IPS-18a (cell line): ENCODE data around the gene GATAD2B.
"Not testable (repeated sequence)": the region's sequence is repeated elsewhere in the genome, so short reads cannot be mapped to it uniquely, and the experiment has no call there.

ENCODE experiments used
- H3K27ac ChIP-seq: one replicate; pipeline ENCODE4 v1.5.1; 2013; ENCODE audit warnings: low read length
- H3K27me3 ChIP-seq: one replicate; pipeline ENCODE4 v1.6.1; 2013; ENCODE audit warnings: mild to moderate bottlenecking, low read length; ENCODE audit not compliant: control insufficient read depth, insufficient read depth
- H3K36me3 ChIP-seq: one replicate; pipeline ENCODE4 v1.6.1; 2013; ENCODE audit warnings: low read depth, low read length; ENCODE audit not compliant: control insufficient read depth
- H3K4me1 ChIP-seq: one replicate; pipeline ENCODE4 v1.6.1; 2013; ENCODE audit warnings: low read depth, low read length; ENCODE audit not compliant: control insufficient read depth
- H3K4me3 ChIP-seq: one replicate; pipeline ENCODE4 v1.5.1; 2013; ENCODE audit warnings: low read length
- H3K9ac ChIP-seq: one replicate; pipeline ENCODE4 v1.6.1; 2013; ENCODE audit warnings: mild to moderate bottlenecking, low read length, moderate library complexity
- H3K9me3 ChIP-seq: one replicate; pipeline ENCODE4 v1.6.1; 2013; ENCODE audit warnings: low read depth, low read length; ENCODE audit not compliant: control insufficient read depth

GATAD2B gene

DNA sequence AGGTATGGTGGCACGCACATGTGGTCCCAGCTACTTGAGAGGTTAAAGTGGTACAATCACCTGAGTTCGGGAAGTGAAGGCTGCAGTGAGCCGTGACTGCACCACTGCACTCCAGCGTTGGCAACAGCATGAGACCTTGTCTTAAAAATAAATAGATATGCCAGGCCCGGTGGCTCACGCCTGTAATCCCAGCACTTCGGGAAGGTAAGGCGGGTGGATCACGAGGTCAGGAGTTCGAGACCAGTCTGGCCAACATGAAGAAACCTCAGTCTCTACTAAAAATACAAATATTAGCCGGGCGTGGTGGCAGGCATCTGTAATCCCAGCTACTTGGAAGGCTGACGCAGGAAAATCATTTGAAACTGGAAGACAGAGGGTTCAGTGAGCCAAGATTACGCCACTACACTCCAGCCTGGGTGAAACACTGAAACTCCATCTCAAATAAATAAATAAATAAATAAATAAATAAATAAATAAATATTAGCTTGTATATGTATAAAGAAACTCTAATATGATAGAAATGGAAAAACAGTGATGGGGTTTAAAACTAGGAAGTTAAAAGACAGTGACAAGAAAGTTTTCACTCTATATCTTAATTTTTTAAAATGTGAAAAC, 18.8 kb downstream of the GATAD2B start:
- H3K4me3 ChIP-seq = no peak overlapping the region
- no peaks in the 10 kb centered on the region for H3K9me3 ChIP-seq
- no peaks in the 10 kb centered on the region for H3K4me1 ChIP-seq
- no peak overlapping the region for H3K9ac ChIP-seq
- H3K27ac ChIP-seq = no peak overlapping the region
- no peaks in the 10 kb centered on the region for H3K36me3 ChIP-seq
- no peaks in the 10 kb centered on the region for H3K27me3 ChIP-seq

- H3K27me3 ChIP-seq = no peaks in the 10 kb centered on the region
- H3K36me3 ChIP-seq = no peaks in the 10 kb centered on the region
- H3K4me3 ChIP-seq = no peak overlapping the region
- no peaks in the 10 kb centered on the region for H3K9me3 ChIP-seq
- H3K27ac ChIP-seq = no peak overlapping the region
- no peaks in the 10 kb centered on the region for H3K4me1 ChIP-seq
- no peak overlapping the region for H3K9ac ChIP-seq
These were observed 23.3 kb downstream of the GATAD2B start for GRCh38 chr1:153899509-153899908.

- H3K4me3 ChIP-seq, H3K36me3 ChIP-seq, H3K9ac ChIP-seq, H3K9me3 ChIP-seq, H3K4me1 ChIP-seq, H3K27me3 ChIP-seq, H3K27ac ChIP-seq: not testable (repeated sequence)
These were observed 26.9 kb downstream of the GATAD2B start for GRCh38 chr1:153895866-153896265.

DNA sequence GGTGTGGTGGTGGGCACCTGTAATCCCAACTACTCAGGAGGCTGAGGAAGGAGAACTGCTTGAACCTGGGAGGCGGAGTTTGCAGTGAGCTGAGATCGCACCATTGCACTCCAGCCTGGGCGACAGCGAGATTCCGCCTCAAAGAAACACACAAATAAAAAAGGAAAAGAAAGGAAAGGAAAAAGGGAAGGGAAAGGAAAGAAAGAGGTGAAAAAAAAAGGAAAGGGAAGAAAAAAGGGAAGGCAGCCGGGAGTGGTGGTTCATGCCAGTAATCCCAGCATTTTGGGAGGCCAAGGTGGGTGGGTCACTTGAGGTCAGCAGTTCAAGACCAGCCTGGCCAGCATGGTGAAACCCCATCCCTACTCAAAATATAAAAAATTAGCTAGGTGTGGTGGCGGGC, 31.7 kb downstream of the GATAD2B start:
- not testable (repeated sequence) for H3K9me3 ChIP-seq, H3K36me3 ChIP-seq, H3K27me3 ChIP-seq, H3K4me3 ChIP-seq, H3K27ac ChIP-seq, H3K9ac ChIP-seq, H3K4me1 ChIP-seq

- no peak overlapping the region for H3K9ac ChIP-seq
- H3K36me3 ChIP-seq = peaks cover 8% of the 10 kb centered on the region
- no peak overlapping the region for H3K4me3 ChIP-seq
- no peaks in the 10 kb centered on the region for H3K9me3 ChIP-seq
- H3K27ac ChIP-seq = no peak overlapping the region
- no peaks in the 10 kb centered on the region for H3K27me3 ChIP-seq
- no peaks in the 10 kb centered on the region for H3K4me1 ChIP-seq
These were observed 34.2 kb downstream of the GATAD2B start for GRCh38 chr1:153888533-153888932.

GRCh38 chr1:153886127-153886526, 36.6 kb downstream of the GATAD2B start:
- H3K36me3 ChIP-seq = peaks cover 8% of the 10 kb centered on the region
- H3K27me3 ChIP-seq = no peaks in the 10 kb centered on the region

GRCh38 chr1:153883223-153883622, 39.5 kb downstream of the GATAD2B start:
- H3K9ac ChIP-seq = no peak overlapping the region
- peaks cover 4% of the 10 kb centered on the region for H3K36me3 ChIP-seq
- H3K27me3 ChIP-seq = no peaks in the 10 kb centered on the region
- peaks cover 22% of the 10 kb centered on the region for H3K4me1 ChIP-seq
- no peaks in the 10 kb centered on the region for H3K9me3 ChIP-seq
- no peak overlapping the region for H3K4me3 ChIP-seq
- no peak overlapping the region for H3K27ac ChIP-seq

More at GRCh38 chr1:153886127-153886526, 36.6 kb downstream of the GATAD2B start:
- peaks cover 20% of the 10 kb centered on the region for H3K4me1 ChIP-seq
- no peak overlapping the region for H3K27ac ChIP-seq
- no peaks in the 10 kb centered on the region for H3K9me3 ChIP-seq
- no peak overlapping the region for H3K4me3 ChIP-seq
- H3K9ac ChIP-seq = no peak overlapping the region

- Histone ChIP-seq H3K9ac (no peak overlapping the region), H3K27me3 (no peaks in the 10 kb centered on the region), H3K36me3 (no peaks in the 10 kb centered on the region), H3K4me1 (peaks cover 22% of the 10 kb centered on the region), H3K27ac (no peak overlapping the region), H3K9me3 (no peaks in the 10 kb centered on the region), H3K4me3 (no peak overlapping the region)
These were observed 40.4 kb downstream of the GATAD2B start for GRCh38 chr1:153882296-153882912.

DNA sequence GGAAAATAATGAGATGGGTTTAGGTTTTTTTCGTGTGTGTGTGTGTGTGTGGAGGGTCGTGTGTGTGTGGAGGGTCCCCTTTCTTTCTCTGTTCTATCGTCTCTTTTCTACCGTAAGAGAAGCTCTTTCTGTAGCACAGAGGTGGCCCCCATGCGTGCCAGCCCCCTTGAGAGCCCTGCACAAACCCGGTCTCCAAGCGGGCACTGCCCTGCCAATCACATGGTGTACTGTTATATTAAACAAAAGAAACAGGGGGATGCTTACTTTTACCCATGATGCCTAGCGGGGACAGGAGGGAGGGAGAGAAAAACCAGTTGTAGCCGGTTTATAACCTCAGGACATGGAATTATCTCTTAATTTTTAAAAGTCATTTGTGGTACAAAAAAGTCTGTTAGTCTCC, 41.0 kb downstream of the GATAD2B start:
- no peak overlapping the region for H3K9ac ChIP-seq
- no peak overlapping the region for H3K27ac ChIP-seq
- no peaks in the 10 kb centered on the region for H3K9me3 ChIP-seq
- no peaks in the 10 kb centered on the region for H3K36me3 ChIP-seq
- H3K4me1 ChIP-seq = peaks cover 22% of the 10 kb centered on the region
- H3K27me3 ChIP-seq = no peaks in the 10 kb centered on the region
- H3K4me3 ChIP-seq = no peak overlapping the region

- H3K9ac ChIP-seq = no peak overlapping the region
- no peaks in the 10 kb centered on the region for H3K9me3 ChIP-seq
- H3K36me3 ChIP-seq = no peaks in the 10 kb centered on the region
- no peak overlapping the region for H3K4me3 ChIP-seq
- no peak overlapping the region for H3K27ac ChIP-seq
- peaks cover 22% of the 10 kb centered on the region for H3K4me1 ChIP-seq
- no peaks in the 10 kb centered on the region for H3K27me3 ChIP-seq
These were observed 41.8 kb downstream of the GATAD2B start for GRCh38 chr1:153880962-153881361.

DNA sequence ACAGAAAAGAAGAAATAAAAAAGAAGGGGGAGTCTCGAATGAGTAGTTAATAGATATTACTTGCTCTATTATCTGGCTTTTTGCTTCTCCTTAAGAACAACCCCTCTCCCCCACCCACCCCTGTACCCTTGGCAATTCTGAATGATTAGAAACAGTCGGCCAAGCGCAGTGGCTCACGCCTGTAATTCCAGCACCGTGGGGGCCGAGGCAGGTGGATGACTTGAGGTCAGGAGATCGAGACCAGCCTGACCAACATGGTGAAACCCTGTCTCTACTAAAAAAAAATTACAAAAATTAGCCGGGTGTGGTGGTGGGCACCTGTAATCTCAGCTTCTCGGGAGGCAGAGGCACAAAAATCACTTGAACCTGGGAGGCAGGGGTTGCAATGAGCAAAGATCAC, 42.7 kb downstream of the GATAD2B start:
- no peaks in the 10 kb centered on the region for H3K9me3 ChIP-seq
- no peaks in the 10 kb centered on the region for H3K36me3 ChIP-seq
- no peaks in the 10 kb centered on the region for H3K27me3 ChIP-seq
- no peak overlapping the region for H3K9ac ChIP-seq
- peaks cover 22% of the 10 kb centered on the region for H3K4me1 ChIP-seq
- no peak overlapping the region for H3K4me3 ChIP-seq
- H3K27ac ChIP-seq = no peak overlapping the region

- Histone ChIP-seq H3K27me3 (no peaks in the 10 kb centered on the region), H3K4me1 (peaks cover 23% of the 10 kb centered on the region), H3K9ac (no peak overlapping the region), H3K4me3 (no peak overlapping the region), H3K36me3 (no peaks in the 10 kb centered on the region), H3K9me3 (no peaks in the 10 kb centered on the region), H3K27ac (no peak overlapping the region)
These were observed 45.7 kb downstream of the GATAD2B start for GRCh38 chr1:153877112-153877511.
